PC-3 (cell line): ENCODE measurements around the gene TSSK2.

Experiments
- CTCF ChIP-seq: fragments of 300-600 bp; sonication (generic); conservative IDR thresholded peaks from 2 replicates; pipeline ENCODE4 v1.5.1; 2017; ENCODE audit warnings: antibody characterized with exemption, low read depth, mild to moderate bottlenecking, low read length
- EZH2phosphoT487 ChIP-seq: fragments of 300-600 bp; sonication (generic); IDR thresholded peaks from 2 replicates; pipeline ENCODE4 v1.6.1; 2018; ENCODE audit warnings: mild to moderate bottlenecking, antibody characterized with exemption, low read length, borderline replicate concordance

- TF ChIP-seq CTCF (no peak), EZH2phosphoT487 (no peak)
Observed at GRCh38 chr22:19175026-19175601, 44.0 kb downstream of the TSSK2 start.
